ENCODE results near the gene ASL. TPM values are rescaled to one million over a fixed set of nuclear protein-coding genes. Genes with fewer than 3 reads are reported as not detected.
"Not testable (repeated sequence)": the region's sequence is repeated elsewhere in the genome, so short reads cannot be mapped to it uniquely, and the experiment has no call there.

ASL gene
- total RNA-seq, 1 donor from 2014 or later, result 37.9 TPM

DNA sequence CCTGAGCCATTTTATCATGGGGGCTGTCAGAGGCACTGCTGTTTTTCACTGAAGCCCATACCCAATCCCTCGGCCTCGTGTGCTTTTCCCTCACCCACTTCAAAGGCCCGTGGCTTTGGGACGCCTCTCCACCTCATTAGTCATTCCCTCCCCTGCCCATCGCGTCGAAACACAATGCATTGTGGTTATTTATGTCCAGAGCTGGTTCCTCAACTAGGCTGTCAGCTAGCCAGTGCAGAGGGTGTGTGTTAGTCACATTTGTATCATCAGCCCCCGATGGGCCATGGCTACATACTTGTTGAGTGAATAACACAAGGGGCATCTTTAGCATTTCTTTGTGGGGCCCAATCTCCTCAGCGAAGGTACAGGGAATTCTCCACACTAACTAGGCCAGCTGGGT, 35.2 kb downstream of the ASL start:
- peak; percentile 89 for DNase-seq (ENCODE audit: low read depth)
- no peak for FAIRE-seq
- H3K27me3 ChIP-seq (ENCODE audit: control insufficient read depth, insufficient read depth, low read length), result no peaks in the 10 kb centered on the region
- TF ChIP-seq, protein P1, sequence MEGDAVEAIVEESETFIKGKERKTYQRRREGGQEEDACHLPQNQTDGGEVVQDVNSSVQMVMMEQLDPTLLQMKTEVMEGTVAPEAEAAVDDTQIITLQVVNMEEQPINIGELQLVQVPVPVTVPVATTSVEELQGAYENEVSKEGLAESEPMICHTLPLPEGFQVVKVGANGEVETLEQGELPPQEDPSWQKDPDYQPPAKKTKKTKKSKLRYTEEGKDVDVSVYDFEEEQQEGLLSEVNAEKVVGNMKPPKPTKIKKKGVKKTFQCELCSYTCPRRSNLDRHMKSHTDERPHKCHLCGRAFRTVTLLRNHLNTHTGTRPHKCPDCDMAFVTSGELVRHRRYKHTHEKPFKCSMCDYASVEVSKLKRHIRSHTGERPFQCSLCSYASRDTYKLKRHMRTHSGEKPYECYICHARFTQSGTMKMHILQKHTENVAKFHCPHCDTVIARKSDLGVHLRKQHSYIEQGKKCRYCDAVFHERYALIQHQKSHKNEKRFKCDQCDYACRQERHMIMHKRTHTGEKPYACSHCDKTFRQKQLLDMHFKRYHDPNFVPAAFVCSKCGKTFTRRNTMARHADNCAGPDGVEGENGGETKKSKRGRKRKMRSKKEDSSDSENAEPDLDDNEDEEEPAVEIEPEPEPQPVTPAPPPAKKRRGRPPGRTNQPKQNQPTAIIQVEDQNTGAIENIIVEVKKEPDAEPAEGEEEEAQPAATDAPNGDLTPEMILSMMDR (IDR thresholded peaks at IDR 0.05; ENCODE audit: insufficient read depth, low read length, severe bottlenecking), result no peak
- H3K36me3 ChIP-seq (ENCODE audit: control insufficient read depth, insufficient read depth, low read length), result no peaks in the 10 kb centered on the region
- no peak overlapping the region for H3K4me3 ChIP-seq (ENCODE audit: low read depth, low read length)

- peak; percentile 66 for DNase-seq (ENCODE audit: low read depth)
- Histone ChIP-seq H3K27me3 (ENCODE audit: control insufficient read depth, insufficient read depth, low read length) (no peaks in the 10 kb centered on the region), H3K36me3 (ENCODE audit: control insufficient read depth, insufficient read depth, low read length) (peaks cover 2% of the 10 kb centered on the region), H3K4me3 (ENCODE audit: low read depth, low read length) (peak within 1 kb of the TSS; percentile 98)
- TF ChIP-seq, protein P1 (IDR thresholded peaks at IDR 0.05; ENCODE audit: insufficient read depth, low read length, severe bottlenecking), result peak; percentile 67
- no peak for FAIRE-seq
These were observed 39.4 kb downstream of the ASL start, which contains the start of gene CRCP for GRCh38 chr7:66114743-66115649. TSS of gene CRCP (plus strand) at chr7:66114847. CDS start at chr7:66114963, 116 bp downstream.

DNA sequence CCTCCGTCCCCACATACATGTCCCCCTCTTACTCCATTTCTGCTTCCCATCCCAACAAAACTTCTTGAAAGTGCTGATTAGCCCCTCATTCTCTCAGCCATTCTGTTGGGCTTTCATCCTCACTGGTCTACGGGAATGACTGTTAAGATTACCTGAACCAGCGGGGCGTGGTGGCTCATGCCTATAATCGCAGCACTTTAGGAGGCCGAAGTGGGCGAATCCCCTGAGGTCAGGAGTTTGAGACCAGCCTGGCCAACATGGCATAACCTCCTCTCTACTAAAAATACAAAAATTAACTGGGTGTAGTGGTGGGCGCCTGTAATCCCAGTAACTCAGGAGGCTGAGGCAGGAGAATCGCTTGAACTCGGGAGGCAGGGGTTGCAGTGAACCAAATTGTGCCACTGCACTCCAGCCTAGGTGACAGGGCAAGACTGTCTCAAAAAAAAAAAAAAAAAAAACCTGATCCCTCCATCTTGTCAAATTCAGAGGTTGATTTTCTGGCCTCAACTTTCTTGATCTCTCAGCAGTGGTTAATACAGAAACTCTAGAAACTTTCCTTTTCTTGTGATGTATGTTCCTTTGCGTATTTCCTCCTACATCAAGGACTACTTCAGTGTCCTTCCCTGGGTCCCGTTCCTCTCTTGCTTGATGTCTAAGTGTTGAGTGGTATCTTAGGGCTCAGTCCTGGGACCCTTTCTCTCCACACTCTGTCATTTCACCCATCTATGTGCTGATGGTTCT, 41.2 kb downstream of the ASL start:
- not testable (repeated sequence) for H3K27me3 ChIP-seq (ENCODE audit: control insufficient read depth, insufficient read depth, low read length); DNase-seq (ENCODE audit: low read depth); H3K36me3 ChIP-seq (ENCODE audit: control insufficient read depth, insufficient read depth, low read length); H3K4me3 ChIP-seq (ENCODE audit: low read depth, low read length); FAIRE-seq

DNA sequence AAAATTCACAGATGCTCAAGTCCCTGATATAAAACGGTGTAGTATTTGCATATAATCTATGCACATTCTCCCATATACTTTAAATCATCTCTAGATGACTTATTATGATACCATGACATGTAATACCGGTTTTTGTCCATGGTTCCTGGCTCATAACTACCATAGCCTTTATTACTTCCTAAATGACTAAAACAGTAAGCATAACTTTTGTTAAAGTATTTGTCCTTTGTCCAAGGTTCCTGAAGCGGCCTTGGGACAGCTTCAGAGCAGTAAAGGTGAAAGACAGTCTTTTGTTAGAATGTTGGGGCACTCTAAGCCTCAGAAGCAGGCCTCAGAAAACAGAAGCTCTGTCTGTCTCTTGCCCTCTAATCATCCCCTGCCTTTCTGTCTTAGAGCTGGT, 43.0 kb downstream of the ASL start:
- Histone ChIP-seq H3K36me3 (ENCODE audit: control insufficient read depth, insufficient read depth, low read length) (peaks cover 2% of the 10 kb centered on the region), H3K4me3 (ENCODE audit: low read depth, low read length) (no peak overlapping the region), H3K27me3 (ENCODE audit: control insufficient read depth, insufficient read depth, low read length) (no peaks in the 10 kb centered on the region)
- FAIRE-seq, result no peak
- DNase-seq (ENCODE audit: low read depth), result no peak
- TF ChIP-seq, protein P1 (IDR thresholded peaks at IDR 0.05; ENCODE audit: insufficient read depth, low read length, severe bottlenecking), result no peak

GRCh38 chr7:66119245-66119850, 43.7 kb downstream of the ASL start:
- Histone ChIP-seq H3K36me3 (ENCODE audit: control insufficient read depth, insufficient read depth, low read length) (peaks cover 2% of the 10 kb centered on the region), H3K27me3 (ENCODE audit: control insufficient read depth, insufficient read depth, low read length) (no peaks in the 10 kb centered on the region), H3K4me3 (ENCODE audit: low read depth, low read length) (no peak overlapping the region)
- FAIRE-seq, result no peak
- TF ChIP-seq, protein P1 (IDR thresholded peaks at IDR 0.05; ENCODE audit: insufficient read depth, low read length, severe bottlenecking), result no peak
- no peak for DNase-seq (ENCODE audit: low read depth)

DNA sequence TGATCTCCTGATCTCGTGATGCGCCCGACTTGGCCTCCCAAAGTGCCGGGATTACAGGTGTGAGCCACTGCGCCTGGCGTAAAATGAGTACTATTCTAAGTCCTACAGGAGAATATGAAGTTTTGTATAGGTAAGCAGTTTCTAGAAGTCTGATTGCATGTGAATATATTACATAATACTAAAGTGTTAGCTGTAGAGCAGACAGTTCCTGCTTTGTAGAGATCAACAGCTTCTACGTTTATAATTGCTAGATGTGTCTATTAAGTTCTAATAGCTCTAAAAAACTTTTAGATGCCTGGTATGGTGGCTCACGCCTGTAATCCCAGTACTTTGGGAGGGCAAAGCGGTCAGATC, 47.5 kb downstream of the ASL start:
- DNase-seq (ENCODE audit: low read depth) (no peak), FAIRE-seq (no peak)
- H3K36me3 ChIP-seq (ENCODE audit: control insufficient read depth, insufficient read depth, low read length), result peaks cover 2% of the 10 kb centered on the region
- no peaks in the 10 kb centered on the region for H3K27me3 ChIP-seq (ENCODE audit: control insufficient read depth, insufficient read depth, low read length)
- no peak overlapping the region for H3K4me3 ChIP-seq (ENCODE audit: low read depth, low read length)
- TF ChIP-seq, protein P1 (IDR thresholded peaks at IDR 0.05; ENCODE audit: insufficient read depth, low read length, severe bottlenecking), result no peak

GRCh38 chr7:66124569-66124861, 48.9 kb downstream of the ASL start:
- FAIRE-seq; H3K4me3 ChIP-seq (ENCODE audit: low read depth, low read length); H3K36me3 ChIP-seq (ENCODE audit: control insufficient read depth, insufficient read depth, low read length); H3K27me3 ChIP-seq (ENCODE audit: control insufficient read depth, insufficient read depth, low read length); DNase-seq (ENCODE audit: low read depth): not testable (repeated sequence)
